Lung (tissue), 12 donors: Measurements from ENCODE around the gene RNASEH2B. TPM values are rescaled to one million over a fixed set of nuclear protein-coding genes. Genes with fewer than 3 reads are reported as not detected.

Experiments
- ATAC-seq: fragments of 200-7000 bp; cut with Tn5 transposase; one replicate; pipeline ENCODE4 v1.9.1; 2020; ENCODE audit warnings: moderate number of reproducible peaks; ENCODE audit not compliant: insufficient read depth, low FRiP score
- DNase-seq, 3 donors: peaks; one replicate each; pipeline ENCODE4 v3.0.0-alpha.2; 2013 to 2017
- H3K27ac ChIP-seq, 2 donors: one replicate each; pipeline ENCODE4 v1.5.1; 2013; ENCODE audit warnings: mild to moderate bottlenecking in 2 of 2, moderate library complexity in 2 of 2, control low read depth in 1 of 2, inconsistent platforms in 1 of 2, low read depth in 1 of 2, low read length in 1 of 2
- H3K27me3 ChIP-seq, 3 donors: one replicate each; pipeline ENCODE4 v1.5.1; 2013; ENCODE audit warnings: low read length in 2 of 3; ENCODE audit not compliant: control insufficient read depth in 3 of 3, insufficient read depth in 3 of 3
- H3K36me3 ChIP-seq, 4 donors: one replicate each; pipeline ENCODE4 v1.5.1; 2013; ENCODE audit warnings: low read length in 4 of 4, mild to moderate bottlenecking in 1 of 4, moderate library complexity in 1 of 4; ENCODE audit not compliant: control insufficient read depth in 4 of 4, insufficient read depth in 4 of 4
- H3K4me1 ChIP-seq, 5 donors: one replicate each; pipeline ENCODE4 v1.5.1; 2013; ENCODE audit warnings: low read length in 5 of 5, mild to moderate bottlenecking in 2 of 5, moderate library complexity in 1 of 5; ENCODE audit not compliant: control insufficient read depth in 5 of 5, insufficient read depth in 5 of 5
- H3K4me3 ChIP-seq: one replicate; pipeline ENCODE4 v1.5.1; 2013; ENCODE audit warnings: mild to moderate bottlenecking, control low read depth, moderate library complexity
- H3K9ac ChIP-seq, 2 donors: one replicate each; pipeline ENCODE4 v1.5.1; 2013; ENCODE audit warnings: low read length in 2 of 2, control low read depth in 1 of 2; ENCODE audit not compliant: insufficient read depth in 1 of 2
- H3K9me3 ChIP-seq, 4 donors: one replicate each; pipeline ENCODE4 v1.5.1; 2013; ENCODE audit warnings: low read length in 3 of 4, mild to moderate bottlenecking in 1 of 4, moderate library complexity in 1 of 4; ENCODE audit not compliant: control insufficient read depth in 4 of 4, insufficient read depth in 3 of 4
- WGBS, 2 donors: extraction: QIAGEN DNeasy Blood & Tissue Kit; methylation state at CpG; one replicate each; pipeline ENCODE4 v1.1.7; 2013; 5-methylcytosine and 5-hydroxymethylcytosine counted together
- polyA plus RNA-seq, 2 donors: library from polyadenylated mRNA; stranded (reverse); fragments of 200-250 nt; gene quantifications; one replicate each; pipeline ENCODE4 v1.2.1, GENCODE V29; 2013
- total RNA-seq, 2 donors: library from RNA; depleted of rRNA in 1 of 2; stranded (reverse); fragments of >200 nt in 1 of 2; gene quantifications; one replicate each; pipeline ENCODE4 v1.2.1, GENCODE V29; 2014 to 2021
- TF ChIP-seq, protein P1 (sequence below): IDR thresholded peaks from 2 replicates; pipeline ENCODE4 v1.5.1; 2012; ENCODE audit warnings: mild to moderate bottlenecking; ENCODE audit errors: control extremely low read depth, extremely low read depth
- donor health status: control.
- donor health status: control.
- donor health status: Bipolar disorder and iron deficiency.
- donor health status: healthy.
- donor health status: DM: yes; HTN: yes; CAD: no.

RNASEH2B gene
- total and polyA plus RNA-seq, 4 donors = 29.6 to 115 (median 57.8) TPM

GRCh38 chr13:50941146-50941545 lies 31.6 kb downstream of the RNASEH2B start:
- 96 to 97% methylated on average over 2 of the region's 2 CpGs for WGBS, 2 donors
- Histone ChIP-seq H3K9ac (no peak overlapping the region), H3K27ac (no peak overlapping the region), H3K4me3 (no peak overlapping the region), H3K36me3 (peaks cover 6 to 26% (median 11%) of the 10 kb centered on the region in 4 donors), H3K4me1 (peaks cover 0 to 2% (median 2%) of the 10 kb centered on the region in 5 donors), H3K27me3 (no peaks in the 10 kb centered on the region), H3K9me3 (peaks cover 0 to 2% (median 0%) of the 10 kb centered on the region in 4 donors)
- ATAC-seq (no peak), DNase-seq (no peak)
- TF ChIP-seq, protein P1, sequence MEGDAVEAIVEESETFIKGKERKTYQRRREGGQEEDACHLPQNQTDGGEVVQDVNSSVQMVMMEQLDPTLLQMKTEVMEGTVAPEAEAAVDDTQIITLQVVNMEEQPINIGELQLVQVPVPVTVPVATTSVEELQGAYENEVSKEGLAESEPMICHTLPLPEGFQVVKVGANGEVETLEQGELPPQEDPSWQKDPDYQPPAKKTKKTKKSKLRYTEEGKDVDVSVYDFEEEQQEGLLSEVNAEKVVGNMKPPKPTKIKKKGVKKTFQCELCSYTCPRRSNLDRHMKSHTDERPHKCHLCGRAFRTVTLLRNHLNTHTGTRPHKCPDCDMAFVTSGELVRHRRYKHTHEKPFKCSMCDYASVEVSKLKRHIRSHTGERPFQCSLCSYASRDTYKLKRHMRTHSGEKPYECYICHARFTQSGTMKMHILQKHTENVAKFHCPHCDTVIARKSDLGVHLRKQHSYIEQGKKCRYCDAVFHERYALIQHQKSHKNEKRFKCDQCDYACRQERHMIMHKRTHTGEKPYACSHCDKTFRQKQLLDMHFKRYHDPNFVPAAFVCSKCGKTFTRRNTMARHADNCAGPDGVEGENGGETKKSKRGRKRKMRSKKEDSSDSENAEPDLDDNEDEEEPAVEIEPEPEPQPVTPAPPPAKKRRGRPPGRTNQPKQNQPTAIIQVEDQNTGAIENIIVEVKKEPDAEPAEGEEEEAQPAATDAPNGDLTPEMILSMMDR = no peak

GRCh38 chr13:50942630-50943311 lies 33.2 kb downstream of the RNASEH2B start:
- ATAC-seq (no peak), DNase-seq (no peak)
- Histone ChIP-seq H3K27ac (no peak overlapping the region), H3K9ac (no peak overlapping the region), H3K4me3 (no peak overlapping the region), H3K27me3 (no peaks in the 10 kb centered on the region), H3K9me3 (peaks cover 0 to under 1% (median 0%) of the 10 kb centered on the region in 4 donors), H3K4me1 (peaks cover 0 to 2% (median 0%) of the 10 kb centered on the region in 5 donors), H3K36me3 (peaks cover 8 to 27% (median 10%) of the 10 kb centered on the region in 4 donors)
- TF ChIP-seq, protein P1 = no peak
- 74 to 77% methylated on average over 3 of the region's 3 CpGs for WGBS, 2 donors

GRCh38 chr13:50945669-50946068 lies 36.1 kb downstream of the RNASEH2B start:
- H3K27me3 ChIP-seq = no peaks in the 10 kb centered on the region
- TF ChIP-seq, protein P1 = no peak
- no peak for ATAC-seq
- WGBS, 2 donors = 55 to 97% methylated on average over 1 of the region's 1 CpG
- peaks cover 9 to 15% (median 11%) of the 10 kb centered on the region in 4 donors for H3K36me3 ChIP-seq
- no peak for DNase-seq
- peaks cover 0 to 19% (median 2%) of the 10 kb centered on the region in 5 donors for H3K4me1 ChIP-seq
- no peak overlapping the region for H3K27ac ChIP-seq
- H3K9ac ChIP-seq = no peak overlapping the region
- no peak overlapping the region for H3K4me3 ChIP-seq
- no peaks in the 10 kb centered on the region for H3K9me3 ChIP-seq
